ENCODE results near the gene CA10.

The CA10 gene

GRCh38 chr17:51709694-51710633 is 448.6 kb downstream of the CA10 start:
- H3K9ac ChIP-seq (ENCODE audit: low read length) = no peak overlapping the region
- H3K4me3 ChIP-seq (ENCODE audit: low read depth in 1 of 2, low read length in 2 of 2) = no peak overlapping the region
- H3K27ac ChIP-seq (ENCODE audit: low read depth, low read length) = no peak overlapping the region
- no peaks in the 10 kb centered on the region for H3K4me1 ChIP-seq (ENCODE audit: insufficient read depth, low read length)
- H3K36me3 ChIP-seq (ENCODE audit: insufficient read depth, low read length) = no peaks in the 10 kb centered on the region
- no peaks in the 10 kb centered on the region for H3K27me3 ChIP-seq (ENCODE audit: control insufficient read depth in 1 of 2, insufficient read depth in 2 of 2, low read length in 2 of 2)
- no peaks in the 10 kb centered on the region for H3K9me3 ChIP-seq (ENCODE audit: low read length)

GRCh38 chr17:51707216-51707615 is 451.3 kb downstream of the CA10 start:
- H3K4me3 ChIP-seq (ENCODE audit: low read depth in 1 of 2, low read length in 2 of 2) = no peak overlapping the region
- no peaks in the 10 kb centered on the region for H3K27me3 ChIP-seq (ENCODE audit: control insufficient read depth in 1 of 2, insufficient read depth in 2 of 2, low read length in 2 of 2)
- no peaks in the 10 kb centered on the region for H3K4me1 ChIP-seq (ENCODE audit: insufficient read depth, low read length)
- no peaks in the 10 kb centered on the region for H3K36me3 ChIP-seq (ENCODE audit: insufficient read depth, low read length)
- no peak overlapping the region for H3K27ac ChIP-seq (ENCODE audit: low read depth, low read length)
- H3K9ac ChIP-seq (ENCODE audit: low read length) = no peak overlapping the region
- H3K9me3 ChIP-seq (ENCODE audit: low read length) = no peaks in the 10 kb centered on the region

GRCh38 chr17:51706093-51706492 is 452.4 kb downstream of the CA10 start:
- Histone ChIP-seq H3K9ac (ENCODE audit: low read length) (no peak overlapping the region), H3K36me3 (ENCODE audit: insufficient read depth, low read length) (no peaks in the 10 kb centered on the region), H3K4me3 (ENCODE audit: low read depth in 1 of 2, low read length in 2 of 2) (no peak overlapping the region), H3K27ac (ENCODE audit: low read depth, low read length) (no peak overlapping the region), H3K4me1 (ENCODE audit: insufficient read depth, low read length) (no peaks in the 10 kb centered on the region), H3K9me3 (ENCODE audit: low read length) (no peaks in the 10 kb centered on the region), H3K27me3 (ENCODE audit: control insufficient read depth in 1 of 2, insufficient read depth in 2 of 2, low read length in 2 of 2) (no peaks in the 10 kb centered on the region)

DNA sequence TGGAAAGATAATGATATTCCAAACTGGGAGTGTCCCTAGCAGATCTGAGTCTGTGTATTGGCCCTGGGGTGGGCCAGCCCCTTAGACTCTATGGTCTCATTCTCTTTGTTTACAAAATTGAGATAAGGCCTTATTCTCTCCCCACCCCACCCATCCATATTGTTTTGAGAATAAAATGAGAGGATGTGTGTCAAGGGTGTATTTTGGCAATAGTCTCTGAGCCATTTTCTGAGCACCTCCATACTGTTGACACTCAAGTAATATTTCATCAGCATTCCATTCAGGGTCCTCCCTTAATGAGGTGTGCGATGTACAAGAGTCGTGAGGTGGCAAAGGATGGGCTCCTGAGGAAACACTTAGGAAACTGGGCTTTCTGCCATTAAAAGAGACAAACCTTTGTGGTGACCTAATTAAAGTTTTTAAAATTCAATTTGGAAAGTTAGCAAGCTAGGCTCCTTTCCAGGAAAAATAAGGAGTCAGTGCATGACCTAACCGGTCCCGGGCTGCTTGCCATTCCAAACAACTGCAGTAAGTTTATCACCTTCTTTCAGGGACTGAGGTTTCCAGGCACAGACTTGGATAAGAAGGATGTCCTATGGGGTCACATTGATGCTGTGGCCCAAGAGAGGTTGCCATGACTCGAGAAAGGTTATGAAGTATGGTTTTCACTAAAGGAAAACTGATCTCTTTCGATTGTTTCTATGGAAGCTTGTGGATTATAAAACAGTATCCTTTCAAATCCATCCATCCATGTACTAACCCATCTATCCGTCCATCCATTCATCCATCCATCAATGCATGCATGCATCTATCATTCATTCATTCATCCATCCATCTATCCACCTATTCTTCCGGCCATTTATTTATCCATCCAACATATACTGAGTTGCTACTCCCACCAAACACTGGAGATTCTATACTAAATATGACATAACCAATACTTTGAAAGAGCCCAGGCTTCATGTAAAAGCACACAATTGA is 454.9 kb downstream of the CA10 start:
- H3K36me3 ChIP-seq (ENCODE audit: insufficient read depth, low read length) = no peaks in the 10 kb centered on the region
- H3K27me3 ChIP-seq (ENCODE audit: control insufficient read depth in 1 of 2, insufficient read depth in 2 of 2, low read length in 2 of 2) = no peaks in the 10 kb centered on the region
- no peaks in the 10 kb centered on the region for H3K9me3 ChIP-seq (ENCODE audit: low read length)
- H3K4me1 ChIP-seq (ENCODE audit: insufficient read depth, low read length) = no peaks in the 10 kb centered on the region
- H3K27ac ChIP-seq (ENCODE audit: low read depth, low read length) = no peak overlapping the region
- H3K4me3 ChIP-seq (ENCODE audit: low read depth in 1 of 2, low read length in 2 of 2) = no peak overlapping the region
- H3K9ac ChIP-seq (ENCODE audit: low read length) = no peak overlapping the region

DNA sequence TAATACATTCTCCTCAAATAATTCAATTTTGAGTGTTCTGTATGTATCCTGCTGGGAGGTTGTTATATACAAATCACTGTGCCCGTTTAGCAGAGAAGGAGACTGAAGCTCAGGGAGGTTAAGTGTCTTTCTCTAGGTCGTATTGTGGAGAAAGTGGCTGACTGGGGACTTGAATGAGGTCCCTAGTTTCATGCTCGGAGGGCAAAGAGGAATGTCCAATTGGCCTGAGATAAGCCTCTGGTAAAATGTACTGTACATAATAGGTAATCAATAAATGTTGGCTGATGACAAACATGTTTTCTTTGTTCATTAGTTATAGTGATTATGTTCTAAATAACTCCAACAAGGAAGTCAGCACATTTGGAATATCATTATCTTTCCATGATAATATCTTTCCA is 455.6 kb downstream of the CA10 start:
- Histone ChIP-seq H3K4me3 (ENCODE audit: low read depth in 1 of 2, low read length in 2 of 2) (no peak overlapping the region), H3K27ac (ENCODE audit: low read depth, low read length) (no peak overlapping the region), H3K9me3 (ENCODE audit: low read length) (no peaks in the 10 kb centered on the region), H3K36me3 (ENCODE audit: insufficient read depth, low read length) (no peaks in the 10 kb centered on the region), H3K4me1 (ENCODE audit: insufficient read depth, low read length) (no peaks in the 10 kb centered on the region), H3K27me3 (ENCODE audit: control insufficient read depth in 1 of 2, insufficient read depth in 2 of 2, low read length in 2 of 2) (no peaks in the 10 kb centered on the region), H3K9ac (ENCODE audit: low read length) (no peak overlapping the region)

GRCh38 chr17:51701501-51701900 is 457.0 kb downstream of the CA10 start:
- H3K27me3 ChIP-seq (ENCODE audit: control insufficient read depth in 1 of 2, insufficient read depth in 2 of 2, low read length in 2 of 2) = no peaks in the 10 kb centered on the region
- no peak overlapping the region for H3K27ac ChIP-seq (ENCODE audit: low read depth, low read length)
- H3K9me3 ChIP-seq (ENCODE audit: low read length) = no peaks in the 10 kb centered on the region
- H3K36me3 ChIP-seq (ENCODE audit: insufficient read depth, low read length) = no peaks in the 10 kb centered on the region
- H3K9ac ChIP-seq (ENCODE audit: low read length) = no peak overlapping the region
- no peak overlapping the region for H3K4me3 ChIP-seq (ENCODE audit: low read depth in 1 of 2, low read length in 2 of 2)
- no peaks in the 10 kb centered on the region for H3K4me1 ChIP-seq (ENCODE audit: insufficient read depth, low read length)

GRCh38 chr17:51700011-51700760 is 458.3 kb downstream of the CA10 start:
- no peak overlapping the region for H3K4me3 ChIP-seq (ENCODE audit: low read depth in 1 of 2, low read length in 2 of 2)
- H3K4me1 ChIP-seq (ENCODE audit: insufficient read depth, low read length) = no peaks in the 10 kb centered on the region
- no peaks in the 10 kb centered on the region for H3K36me3 ChIP-seq (ENCODE audit: insufficient read depth, low read length)
- no peak overlapping the region for H3K9ac ChIP-seq (ENCODE audit: low read length)
- H3K27ac ChIP-seq (ENCODE audit: low read depth, low read length) = no peak overlapping the region
- H3K27me3 ChIP-seq (ENCODE audit: control insufficient read depth in 1 of 2, insufficient read depth in 2 of 2, low read length in 2 of 2) = no peaks in the 10 kb centered on the region
- no peaks in the 10 kb centered on the region for H3K9me3 ChIP-seq (ENCODE audit: low read length)

- H3K9ac ChIP-seq (ENCODE audit: low read length) = no peak overlapping the region
These were observed 459.2 kb downstream of the CA10 start for GRCh38 chr17:51699303-51699702.

DNA sequence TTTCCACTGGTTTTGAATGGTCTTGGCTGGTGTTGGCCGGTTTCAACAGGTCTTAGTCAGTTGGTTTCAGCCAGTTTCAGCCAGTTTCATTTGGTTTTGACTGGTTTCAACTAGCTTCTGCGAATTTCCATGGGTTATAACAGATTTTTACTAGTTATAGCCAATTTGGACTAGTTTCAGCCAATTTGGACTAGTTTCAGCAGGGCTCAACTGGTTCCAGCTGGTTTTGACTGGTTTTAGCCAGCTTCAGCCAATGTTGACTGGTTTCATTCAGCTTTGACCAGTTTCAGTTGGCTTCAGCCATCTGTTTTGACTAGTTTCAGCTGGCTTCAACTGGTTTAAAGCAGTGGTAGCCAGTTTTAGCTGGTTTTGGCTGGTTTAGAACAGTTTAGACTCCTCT is 465.6 kb downstream of the CA10 start:
- Histone ChIP-seq H3K36me3 (ENCODE audit: insufficient read depth, low read length) (no peaks in the 10 kb centered on the region), H3K9me3 (ENCODE audit: low read length) (no peaks in the 10 kb centered on the region), H3K27ac (ENCODE audit: low read depth, low read length) (no peak overlapping the region), H3K4me1 (ENCODE audit: insufficient read depth, low read length) (no peaks in the 10 kb centered on the region), H3K4me3 (ENCODE audit: low read depth in 1 of 2, low read length in 2 of 2) (no peak overlapping the region), H3K9ac (ENCODE audit: low read length) (no peak overlapping the region), H3K27me3 (ENCODE audit: control insufficient read depth in 1 of 2, insufficient read depth in 2 of 2, low read length in 2 of 2) (no peaks in the 10 kb centered on the region)

More at GRCh38 chr17:51699303-51699702, 459.2 kb downstream of the CA10 start:
- H3K4me3 ChIP-seq (ENCODE audit: low read depth in 1 of 2, low read length in 2 of 2) = no peak overlapping the region
- no peaks in the 10 kb centered on the region for H3K36me3 ChIP-seq (ENCODE audit: insufficient read depth, low read length)
- H3K27ac ChIP-seq (ENCODE audit: low read depth, low read length) = no peak overlapping the region
- H3K4me1 ChIP-seq (ENCODE audit: insufficient read depth, low read length) = no peaks in the 10 kb centered on the region
- no peaks in the 10 kb centered on the region for H3K27me3 ChIP-seq (ENCODE audit: control insufficient read depth in 1 of 2, insufficient read depth in 2 of 2, low read length in 2 of 2)
- H3K9me3 ChIP-seq (ENCODE audit: low read length) = no peaks in the 10 kb centered on the region

GRCh38 chr17:51687887-51688286 is 470.6 kb downstream of the CA10 start:
- Histone ChIP-seq H3K36me3 (ENCODE audit: insufficient read depth, low read length) (no peaks in the 10 kb centered on the region), H3K27ac (ENCODE audit: low read depth, low read length) (no peak overlapping the region), H3K27me3 (ENCODE audit: control insufficient read depth in 1 of 2, insufficient read depth in 2 of 2, low read length in 2 of 2) (no peaks in the 10 kb centered on the region), H3K9ac (ENCODE audit: low read length) (no peak overlapping the region), H3K9me3 (ENCODE audit: low read length) (no peaks in the 10 kb centered on the region), H3K4me3 (ENCODE audit: low read depth in 1 of 2, low read length in 2 of 2) (no peak overlapping the region), H3K4me1 (ENCODE audit: insufficient read depth, low read length) (no peaks in the 10 kb centered on the region)
